A673 (cell line): Measurements from ENCODE around the gene GLI3. TPM values are rescaled to one million over a fixed set of nuclear protein-coding genes. Genes with fewer than 3 reads are reported as not detected.

Experiments used
- BruUV-seq: library from RNA; stranded (reverse); fragments of 400-500 nt; replicated peaks from 2 replicates; lab custom pipeline; 2021; lab: Mats Ljungman, UMichigan
- CTCF ChIA-PET: fragments of 300-600 bp; sonication (Branson Sonifier 250); formaldehyde crosslinking; loops from one replicate; lab custom pipeline; 2022; ENCODE audit warnings: antibody characterized with exemption; lab: Charles Lee
- POLR2A ChIA-PET: fragments of 300-600 bp; sonication (Branson Sonifier 250); formaldehyde crosslinking; loops from one replicate; lab custom pipeline; 2022; ENCODE audit warnings: antibody characterized with exemption; ENCODE audit not compliant: low non-redundant PET; lab: Charles Lee
- DNase-seq: peaks from one replicate; pipeline ENCODE4 v3.0.0-alpha.2; 2015; ENCODE audit warnings: low spot score
- H3K27ac ChIP-seq: fragments of 200-600 bp; sonication (generic); 2 replicates; pipeline ENCODE4 v1.5.1; 2016; ENCODE audit warnings: mixed run types, low read depth, mild to moderate bottlenecking, mixed read lengths, antibody characterized with exemption, low read length; ENCODE audit not compliant: poor library complexity, severe bottlenecking
- H3K27me3 ChIP-seq: fragments of 200-600 bp; sonication (generic); replicated peaks from 2 replicates; pipeline ENCODE4 v1.6.1; 2017; ENCODE audit warnings: mixed run types, low read depth, mild to moderate bottlenecking, mixed read lengths, antibody characterized with exemption, low read length; ENCODE audit not compliant: insufficient read depth, poor library complexity
- H3K36me3 ChIP-seq: fragments of 200-600 bp; sonication (generic); 2 replicates; pipeline ENCODE4 v1.6.1; 2016; ENCODE audit warnings: mixed run types, mild to moderate bottlenecking, mixed read lengths, antibody characterized with exemption, low read length; ENCODE audit not compliant: insufficient read depth, poor library complexity, severe bottlenecking
- H3K4me1 ChIP-seq: fragments of 200-600 bp; sonication (generic); 2 replicates; pipeline ENCODE4 v1.6.1; 2017; ENCODE audit warnings: mixed run types, mild to moderate bottlenecking, mixed read lengths, antibody characterized with exemption, low read length; ENCODE audit not compliant: insufficient read depth, poor library complexity, severe bottlenecking
- H3K4me3 ChIP-seq: fragments of 200-600 bp; sonication (generic); 2 replicates; pipeline ENCODE4 v1.5.1; 2016; ENCODE audit warnings: low read depth, mixed run types, mild to moderate bottlenecking, mixed read lengths, low read length; ENCODE audit not compliant: poor library complexity, severe bottlenecking
- H3K9me3 ChIP-seq: fragments of 200-600 bp; sonication (generic); 2 replicates; pipeline ENCODE4 v1.6.1; 2016; ENCODE audit warnings: mixed run types, low read depth, mild to moderate bottlenecking, mixed read lengths, antibody characterized with exemption, low read length; ENCODE audit not compliant: poor library complexity, severe bottlenecking
- EZH2 ChIP-seq: fragments of 200-600 bp; sonication (generic); IDR thresholded peaks from 2 replicates; pipeline ENCODE4 v1.6.1; 2017; ENCODE audit warnings: borderline replicate concordance, low read depth, mild to moderate bottlenecking, mixed read lengths, antibody characterized with exemption, low read length; ENCODE audit not compliant: poor library complexity, severe bottlenecking
- intact Hi-C: fragments of 100-400 bp; cut with micrococcal nuclease; formaldehyde crosslinking; loops from one replicate; pipeline ENCODE4 v1.10.0; 2022; ENCODE audit not compliant: unreplicated experiment
- total RNA-seq: library from RNA; stranded (reverse); gene quantifications from 2 replicates; pipeline ENCODE4 v1.2.3, GENCODE V29; 2021
- TF ChIP-seq, protein P1 (sequence below): fragments of 300-800, 200-600 bp; sonication (generic); conservative IDR thresholded peaks from 2 replicates; pipeline ENCODE4 v1.5.1; 2017; ENCODE audit warnings: low read depth, mild to moderate bottlenecking, antibody characterized with exemption, low read length, moderate library complexity, mixed read lengths

The GLI3 gene
- total RNA-seq, 1 experiment from 2014 or later: 52.6 TPM

DNA sequence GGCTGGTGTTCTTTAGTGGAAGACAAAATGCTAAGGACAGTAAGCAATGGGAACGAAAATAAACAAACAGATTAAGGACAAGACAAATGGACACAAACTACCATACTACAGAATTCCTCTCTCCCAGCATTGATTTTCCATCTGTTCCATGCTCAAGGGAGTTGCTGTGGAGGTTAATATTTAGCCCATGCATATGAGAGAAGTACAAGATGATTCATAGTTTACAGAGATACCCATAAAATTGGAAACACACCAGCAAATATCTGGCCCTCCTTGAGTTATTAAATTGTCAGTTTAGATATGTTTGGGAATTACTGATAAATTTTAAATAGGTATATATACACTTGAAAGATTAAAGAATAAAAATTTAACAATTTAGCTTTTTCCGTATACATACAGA is 69.8 kb downstream of the GLI3 start:
- no peaks in the 10 kb centered on the region for H3K36me3 ChIP-seq
- H3K27me3 ChIP-seq: no peaks in the 10 kb centered on the region
- BruUV-seq: no TSS peak
- CTCF ChIA-PET: no interaction called here
- TF ChIP-seq EZH2: no peak
- TF ChIP-seq, protein P1, sequence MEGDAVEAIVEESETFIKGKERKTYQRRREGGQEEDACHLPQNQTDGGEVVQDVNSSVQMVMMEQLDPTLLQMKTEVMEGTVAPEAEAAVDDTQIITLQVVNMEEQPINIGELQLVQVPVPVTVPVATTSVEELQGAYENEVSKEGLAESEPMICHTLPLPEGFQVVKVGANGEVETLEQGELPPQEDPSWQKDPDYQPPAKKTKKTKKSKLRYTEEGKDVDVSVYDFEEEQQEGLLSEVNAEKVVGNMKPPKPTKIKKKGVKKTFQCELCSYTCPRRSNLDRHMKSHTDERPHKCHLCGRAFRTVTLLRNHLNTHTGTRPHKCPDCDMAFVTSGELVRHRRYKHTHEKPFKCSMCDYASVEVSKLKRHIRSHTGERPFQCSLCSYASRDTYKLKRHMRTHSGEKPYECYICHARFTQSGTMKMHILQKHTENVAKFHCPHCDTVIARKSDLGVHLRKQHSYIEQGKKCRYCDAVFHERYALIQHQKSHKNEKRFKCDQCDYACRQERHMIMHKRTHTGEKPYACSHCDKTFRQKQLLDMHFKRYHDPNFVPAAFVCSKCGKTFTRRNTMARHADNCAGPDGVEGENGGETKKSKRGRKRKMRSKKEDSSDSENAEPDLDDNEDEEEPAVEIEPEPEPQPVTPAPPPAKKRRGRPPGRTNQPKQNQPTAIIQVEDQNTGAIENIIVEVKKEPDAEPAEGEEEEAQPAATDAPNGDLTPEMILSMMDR: no peak
- no peaks in the 10 kb centered on the region for H3K9me3 ChIP-seq
- no peak overlapping the region for H3K27ac ChIP-seq
- H3K4me1 ChIP-seq: peaks cover 30% of the 10 kb centered on the region
- no peak overlapping the region for H3K4me3 ChIP-seq
- POLR2A ChIA-PET: no interaction called here
- DNase-seq: no peak
- intact Hi-C loops: no loop called here

DNA sequence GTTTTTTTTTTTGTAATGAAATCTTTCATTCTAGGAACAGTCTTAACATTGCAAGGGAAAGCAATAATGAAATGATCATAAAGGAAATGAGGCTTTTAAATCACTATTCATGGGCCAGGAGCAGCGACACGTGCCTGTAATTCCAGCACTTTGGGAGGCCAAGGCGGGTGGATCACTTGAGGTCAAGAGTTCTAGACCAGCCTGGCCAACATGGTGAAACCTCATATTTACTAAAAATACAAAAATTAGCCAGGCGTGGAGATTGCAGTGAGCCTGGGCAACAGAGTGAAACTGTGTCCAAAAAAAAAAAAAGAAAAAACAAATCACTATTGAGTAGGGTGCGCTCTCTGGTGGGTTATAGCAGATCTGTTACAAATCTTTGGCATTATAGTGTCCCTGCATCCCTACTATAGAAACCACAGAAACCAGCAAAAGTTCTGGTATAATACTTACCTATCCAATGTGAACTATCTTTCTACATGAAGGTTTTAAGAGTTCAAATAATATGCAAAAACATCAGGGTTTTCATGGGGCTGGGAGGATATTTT is 72.1 kb downstream of the GLI3 start:
- intact Hi-C loops: no loop called here
- TF ChIP-seq EZH2: no peak
- H3K9me3 ChIP-seq: no peaks in the 10 kb centered on the region
- H3K4me1 ChIP-seq: peaks cover 49% of the 10 kb centered on the region
- BruUV-seq: no TSS peak
- POLR2A ChIA-PET: no interaction called here
- H3K27me3 ChIP-seq: no peaks in the 10 kb centered on the region
- no peak overlapping the region for H3K27ac ChIP-seq
- DNase-seq: no peak
- no peaks in the 10 kb centered on the region for H3K36me3 ChIP-seq
- CTCF ChIA-PET: interaction anchor here (0.7 kb wide), 1 partner anchor 727 kb away, joined by 3 read pairs; no protein-coding TSS in a partner anchor
- H3K4me3 ChIP-seq: no peak overlapping the region

- no peaks in the 10 kb centered on the region for H3K36me3 ChIP-seq
- no TSS peak for BruUV-seq
- H3K4me3 ChIP-seq: no peak overlapping the region
- no peak overlapping the region for H3K27ac ChIP-seq
- peaks cover 53% of the 10 kb centered on the region for H3K4me1 ChIP-seq
- no peak for TF ChIP-seq EZH2
- TF ChIP-seq, protein P1: no peak
- no peak for DNase-seq
- ChIA-PET POLR2A (no interaction called here), CTCF (interaction anchor here (0.7 kb wide), 1 partner anchor 11 kb away, joined by 8 read pairs; no protein-coding TSS in a partner anchor)
- no peaks in the 10 kb centered on the region for H3K27me3 ChIP-seq
- intact Hi-C loops: no loop called here
- no peaks in the 10 kb centered on the region for H3K9me3 ChIP-seq
Measured at GRCh38 chr7:42162560-42163325, 74.3 kb downstream of the GLI3 start.

- POLR2A ChIA-PET: no interaction called here
- BruUV-seq: no TSS peak
- H3K27me3 ChIP-seq: no peaks in the 10 kb centered on the region
- no peak for DNase-seq
- CTCF ChIA-PET: no interaction called here
- H3K4me3 ChIP-seq: no peak overlapping the region
- intact Hi-C loops: no loop called here
- peaks cover 50% of the 10 kb centered on the region for H3K4me1 ChIP-seq
- H3K27ac ChIP-seq: no peak overlapping the region
- H3K9me3 ChIP-seq: no peaks in the 10 kb centered on the region
- no peak for TF ChIP-seq EZH2
- TF ChIP-seq, protein P1: no peak
- no peaks in the 10 kb centered on the region for H3K36me3 ChIP-seq
Measured at GRCh38 chr7:42161719-42162118, 75.3 kb downstream of the GLI3 start.
